RWPE1 (cell line): Measurements from ENCODE around the gene TUBB6.

Experiments used
- CTCF ChIA-PET: fragments of 350-600 bp; sonication (Branson Sonifier 250); formaldehyde crosslinking; extraction: SDS; loops from one replicate; lab custom pipeline; 2021; lab: Yijun Ruan, JAX
- POLR2A ChIA-PET: fragments of 400-600 bp; formaldehyde crosslinking; extraction: SDS; loops from one replicate; lab custom pipeline; 2020; ENCODE audit warnings: antibody characterized with exemption; ENCODE audit not compliant: low non-redundant PET; lab: Yijun Ruan, JAX
- DNase-seq: peaks from one replicate; pipeline ENCODE4 v3.0.0; 2012; ENCODE audit warnings: low spot score
- H3K27ac ChIP-seq: fragments of 450-650 bp; 2 replicates; pipeline ENCODE4 v1.5.1; 2017
- CTCF ChIP-seq: fragments of 450-650 bp; conservative IDR thresholded peaks from 2 replicates; pipeline ENCODE4 v1.5.1; 2017; ENCODE audit warnings: low read depth, mild to moderate bottlenecking

Gene TUBB6

DNA sequence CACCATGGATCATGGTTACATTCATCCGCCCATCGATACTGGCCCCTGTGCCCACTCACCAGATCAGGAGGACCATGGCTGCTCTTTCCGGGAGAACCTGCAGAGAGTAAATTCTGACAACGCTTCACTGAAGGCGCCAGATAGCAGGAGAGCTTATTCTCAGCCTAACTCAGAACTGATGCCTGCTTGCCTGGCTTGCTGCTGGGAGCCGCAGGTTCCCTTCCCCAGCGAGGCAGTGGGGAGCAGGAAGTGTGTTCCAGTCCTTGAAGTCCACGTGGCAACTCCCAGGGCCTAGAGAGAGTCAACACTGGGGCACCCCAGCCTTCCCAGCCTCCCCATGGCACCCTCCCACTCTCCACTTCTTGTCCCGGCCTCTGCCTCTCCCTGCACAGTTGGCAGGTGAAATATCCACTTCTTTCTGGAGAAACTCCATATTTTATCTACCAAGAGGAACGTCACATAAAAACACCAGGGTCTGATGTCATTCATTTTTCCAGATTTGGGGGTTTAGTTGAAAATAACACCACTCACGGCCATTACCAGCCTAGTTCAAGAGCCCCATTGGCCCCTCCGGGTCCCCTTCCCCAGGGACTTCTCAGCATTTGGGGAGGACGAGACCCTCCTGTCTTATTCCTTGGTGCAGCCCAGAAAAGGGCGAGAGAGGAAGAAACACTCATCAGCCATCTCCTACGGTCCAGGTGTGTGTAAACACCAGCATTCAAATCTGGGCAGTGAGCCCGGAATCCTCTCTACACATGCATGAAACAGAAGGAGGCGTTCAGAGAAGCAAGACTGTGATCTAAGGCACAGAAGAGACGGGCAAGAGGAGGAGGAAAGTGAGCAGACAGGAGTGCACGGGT lies 3.5 kb upstream of the TUBB6 start:
- peak; percentile 48 for DNase-seq
- ChIA-PET CTCF (no interaction called here), POLR2A (no interaction called here)
- peak overlapping the region; percentile 97 for H3K27ac ChIP-seq
- TF ChIP-seq CTCF: no peak

DNA sequence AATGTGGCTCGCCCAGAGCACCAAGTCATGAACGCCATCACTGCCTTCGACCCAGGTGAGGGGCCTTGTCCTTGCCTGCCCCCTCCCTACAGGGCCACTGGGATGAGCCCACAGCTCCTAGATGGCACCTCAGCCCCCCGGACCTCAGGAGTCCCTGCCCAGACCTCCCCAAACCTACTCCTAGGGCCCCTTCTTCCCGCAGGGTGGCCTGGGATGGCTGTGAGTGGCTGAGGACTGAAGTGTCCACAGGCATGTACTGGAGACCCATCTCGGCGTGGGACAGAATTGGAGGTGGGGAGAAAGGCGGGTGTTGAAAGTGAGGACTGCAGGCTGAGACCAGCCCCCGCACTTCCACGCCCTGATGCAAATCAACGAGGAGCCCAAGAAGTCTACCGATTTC lies 2.8 kb upstream of the TUBB6 start:
- ChIA-PET POLR2A (no interaction called here), CTCF (no interaction called here)
- no peak for TF ChIP-seq CTCF
- peak overlapping the region; percentile 97 for H3K27ac ChIP-seq
- DNase-seq: no peak

DNA sequence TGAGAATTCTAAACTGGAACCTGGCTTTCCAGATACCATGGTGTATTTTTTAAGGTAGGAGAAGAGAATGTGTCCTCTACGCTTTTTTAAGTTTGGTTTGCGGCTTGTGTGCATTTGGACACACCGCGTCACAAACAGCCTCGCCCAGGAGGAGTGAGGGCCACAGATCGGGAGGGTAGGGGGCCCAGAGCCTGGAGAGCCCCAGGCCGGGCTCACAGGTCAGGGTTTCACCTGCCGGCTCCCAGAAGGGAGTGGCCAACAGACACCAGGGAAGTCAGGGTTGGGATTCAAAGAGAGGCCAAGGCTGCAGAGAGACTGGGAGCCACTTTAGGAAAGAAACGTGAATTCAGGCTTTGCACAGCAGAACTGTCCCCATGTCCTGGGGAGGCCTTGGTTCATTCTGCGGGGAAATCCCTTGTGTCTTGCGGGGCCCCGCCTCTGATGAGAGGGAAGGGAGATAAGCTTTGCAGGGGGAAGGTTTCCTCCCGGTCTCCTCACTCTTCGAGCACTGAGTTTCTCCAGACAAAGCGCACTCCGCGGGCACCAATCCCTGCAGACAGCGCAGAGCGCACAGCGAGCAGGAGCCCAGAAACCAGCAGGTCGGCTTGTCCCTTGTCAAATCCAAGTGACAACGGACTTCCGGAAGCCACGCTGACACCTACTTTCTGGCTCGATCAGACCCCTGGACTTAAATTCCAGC lies 2.0 kb upstream of the TUBB6 start:
- ChIA-PET POLR2A (no interaction called here), CTCF (interaction anchor here (0.6 to 3.9 kb wide), 2 partner anchors 34 to 1435 kb away, joined by 3 to 15 read pairs; no protein-coding TSS in a partner anchor)
- no peak for TF ChIP-seq CTCF
- peak overlapping the region; percentile 97 for H3K27ac ChIP-seq
- no peak for DNase-seq

DNA sequence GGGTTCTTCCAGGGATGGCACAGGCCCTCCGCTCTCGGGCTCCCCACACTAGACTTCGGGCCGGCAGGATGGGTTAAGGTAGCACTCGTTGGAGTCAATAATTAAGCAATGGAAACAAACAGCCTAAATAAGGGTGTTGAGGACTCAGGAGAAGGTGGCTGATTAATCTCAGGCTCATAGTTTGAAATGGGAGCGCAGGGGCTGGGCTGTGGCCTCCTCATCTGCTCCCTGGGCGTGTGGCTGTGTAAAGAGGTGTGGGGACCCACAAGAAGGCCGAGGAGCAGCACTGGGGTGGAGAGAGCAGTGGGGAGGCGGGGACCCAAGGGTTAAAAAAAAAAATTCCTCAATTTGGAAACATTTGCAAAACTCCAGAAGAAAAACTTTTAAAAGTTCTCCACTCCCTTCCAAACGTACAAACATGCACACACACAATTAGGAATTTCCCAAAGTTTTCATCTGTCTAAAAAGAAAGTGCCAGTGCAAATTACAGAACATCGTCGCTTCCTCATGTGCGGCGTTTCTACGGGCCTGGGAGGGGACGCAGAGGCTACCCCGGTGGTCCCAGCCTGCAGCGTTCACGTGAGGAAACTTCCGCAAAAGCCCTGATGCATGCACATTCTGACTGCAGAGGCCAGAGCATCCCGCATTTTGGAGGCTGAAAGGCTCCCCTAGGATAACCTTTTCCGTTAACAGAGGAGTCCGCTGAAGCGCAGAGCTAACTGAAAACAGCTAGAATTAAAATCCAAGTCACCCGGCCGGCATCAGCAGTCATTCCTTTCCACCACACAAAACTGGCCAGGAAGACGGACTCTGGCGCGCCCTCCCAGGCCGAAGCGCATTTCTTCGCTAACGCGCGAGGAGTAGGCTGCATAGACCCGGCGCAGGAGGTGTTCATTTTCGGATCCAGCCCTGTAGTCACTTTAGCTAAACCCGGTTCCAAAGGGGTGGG lies 1.0 kb upstream of the TUBB6 start:
- DNase-seq: no peak

DNA sequence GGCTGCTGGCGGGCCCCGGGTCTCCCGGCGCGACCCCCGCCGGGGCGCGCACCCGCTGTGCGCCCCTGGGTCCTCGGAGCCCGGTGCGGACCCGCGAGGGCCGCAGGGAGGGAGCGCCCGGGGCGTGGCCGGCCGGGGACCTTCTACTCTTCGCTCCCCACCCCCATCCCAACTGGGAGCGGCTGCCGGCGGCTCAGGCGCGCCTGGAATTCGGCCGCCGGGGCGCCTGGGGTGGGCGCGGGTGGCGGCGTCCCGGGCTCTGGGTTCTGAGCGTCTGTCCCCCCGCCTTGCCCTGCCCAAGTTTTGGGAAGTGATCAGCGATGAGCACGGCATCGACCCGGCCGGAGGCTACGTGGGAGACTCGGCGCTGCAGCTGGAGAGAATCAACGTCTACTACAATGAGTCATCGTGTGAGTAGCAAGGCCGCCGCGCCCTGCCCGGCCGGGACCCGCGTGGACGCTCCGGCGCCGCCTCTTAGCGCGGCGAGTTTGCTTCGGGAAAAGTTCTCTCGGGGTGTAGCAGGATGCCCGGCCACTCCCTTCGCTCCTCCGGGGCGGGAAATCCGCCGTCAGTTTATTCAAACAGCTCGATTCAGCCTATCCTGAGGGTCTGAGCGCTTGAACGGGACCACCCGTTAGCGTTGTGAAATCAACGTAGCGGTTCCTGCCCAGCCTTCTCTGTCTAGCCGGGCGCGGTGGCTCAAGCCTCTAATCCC lies 502 bp downstream of the TUBB6 start:
- H3K27ac ChIP-seq: peak overlapping the region; percentile 97
- ChIA-PET POLR2A (interaction anchor here (0.6 to 0.8 kb wide), 2 partner anchors 12 to 22 kb away, joined by 3 to 4 read pairs; no protein-coding TSS in a partner anchor), CTCF (interaction anchor here (0.6 to 3.9 kb wide), 5 partner anchors 19 to 1378 kb away, joined by 3 to 15 read pairs (median 4); no protein-coding TSS in a partner anchor)
- DNase-seq: peak; percentile 80
- no peak for TF ChIP-seq CTCF

More for the DNA sequence above, 1.0 kb upstream of the TUBB6 start:
- peak overlapping the region; percentile 97 for H3K27ac ChIP-seq
- TF ChIP-seq CTCF: no peak
- POLR2A ChIA-PET: no interaction called here
- CTCF ChIA-PET: interaction anchor here (3.9 kb wide), 1 partner anchor 35 kb away, joined by 15 read pairs; no protein-coding TSS in a partner anchor
